HuH-7 (cell line): Measurements from ENCODE around the gene GADD45G.

Source experiments
- DNase-seq: peaks from one replicate; pipeline ENCODE4 v3.0.0; 2011; ENCODE audit warnings: low spot score

The GADD45G gene, protein sequence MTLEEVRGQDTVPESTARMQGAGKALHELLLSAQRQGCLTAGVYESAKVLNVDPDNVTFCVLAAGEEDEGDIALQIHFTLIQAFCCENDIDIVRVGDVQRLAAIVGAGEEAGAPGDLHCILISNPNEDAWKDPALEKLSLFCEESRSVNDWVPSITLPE

GRCh38 chr9:89604729-89605464 is at the start of gene GADD45G:
Gene GADD45G, plus strand, starts transcription at chr9:89605012. Its CDS starts 110 bp downstream, at chr9:89605122.
- DNase-seq, result peak; percentile 49

GRCh38 chr9:89555036-89555415 is 49.8 kb upstream of the GADD45G start:
- no peak for DNase-seq

GRCh38 chr9:89555451-89556375 is 49.1 kb upstream of the GADD45G start:
- DNase-seq, result no peak

- no peak for DNase-seq
Measured at GRCh38 chr9:89558196-89558899, 46.5 kb upstream of the GADD45G start.

- no peak for DNase-seq
Measured at GRCh38 chr9:89558948-89559347, 45.9 kb upstream of the GADD45G start.

GRCh38 chr9:89562186-89562814 is 42.5 kb upstream of the GADD45G start:
- DNase-seq, result no peak

DNA sequence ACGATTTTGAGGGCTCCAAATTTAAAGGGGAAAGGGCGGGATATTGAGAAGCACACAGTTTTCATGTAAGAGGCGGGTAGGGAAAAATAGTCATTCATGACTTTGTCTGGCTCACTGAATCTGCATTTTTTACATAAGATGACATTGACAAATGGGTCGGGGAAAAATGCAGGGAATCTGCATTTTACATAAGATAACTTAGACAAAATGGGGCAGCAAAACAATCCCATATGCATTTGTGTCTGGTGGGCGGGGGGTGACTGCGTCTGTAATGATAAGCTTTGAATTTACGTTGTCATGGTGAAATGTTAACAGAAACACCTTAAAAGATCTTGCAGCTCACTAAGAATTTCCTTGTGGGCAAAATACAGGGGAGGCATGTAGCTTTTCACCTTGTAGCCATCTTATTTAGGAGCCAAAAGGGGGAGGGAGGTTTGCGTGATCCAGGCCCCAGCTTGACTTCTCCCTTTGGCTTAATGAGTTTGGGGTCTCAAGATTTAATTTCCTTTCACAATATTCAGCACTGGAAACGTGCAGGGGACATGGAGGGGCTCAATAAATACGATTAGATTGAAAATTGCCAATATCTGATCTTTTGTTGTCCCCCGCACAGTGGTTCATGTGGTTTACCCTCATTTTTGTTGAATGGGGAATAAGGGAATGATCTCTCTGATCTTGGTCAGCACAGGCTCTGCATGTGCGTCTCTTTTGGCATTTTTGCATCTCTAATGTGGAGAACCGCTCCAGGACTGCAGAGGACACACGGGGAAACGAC is 41.1 kb upstream of the GADD45G start:
- no peak for DNase-seq

DNA sequence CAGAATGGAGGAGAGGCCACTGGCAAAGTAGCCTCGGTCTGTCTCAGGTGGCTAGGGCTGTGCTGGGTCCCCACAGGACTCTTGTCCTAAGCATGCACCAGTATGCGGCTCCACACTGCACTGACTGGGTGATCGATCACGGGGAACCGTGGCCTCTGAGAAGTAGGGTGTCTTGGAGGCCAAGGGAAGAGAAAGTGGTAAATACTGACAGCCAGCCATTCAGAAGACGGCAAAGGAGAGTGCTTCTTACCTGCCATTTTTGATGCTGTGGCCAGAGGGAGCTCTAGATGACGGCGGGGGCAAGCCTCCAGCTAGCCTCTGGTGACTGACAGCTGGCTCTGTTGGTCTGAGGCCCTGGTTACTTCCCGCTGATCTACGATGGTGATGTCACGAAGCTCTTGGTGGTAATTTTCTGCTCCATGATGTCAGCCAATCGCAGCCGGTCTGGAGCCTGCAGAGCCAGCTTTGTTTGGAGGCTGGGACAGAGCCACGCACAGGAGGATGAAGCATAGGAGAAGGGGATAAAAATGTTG is 40.4 kb upstream of the GADD45G start:
- peak; percentile 39 for DNase-seq

- no peak for DNase-seq
Measured at GRCh38 chr9:89567649-89568048, 37.2 kb upstream of the GADD45G start.

DNA sequence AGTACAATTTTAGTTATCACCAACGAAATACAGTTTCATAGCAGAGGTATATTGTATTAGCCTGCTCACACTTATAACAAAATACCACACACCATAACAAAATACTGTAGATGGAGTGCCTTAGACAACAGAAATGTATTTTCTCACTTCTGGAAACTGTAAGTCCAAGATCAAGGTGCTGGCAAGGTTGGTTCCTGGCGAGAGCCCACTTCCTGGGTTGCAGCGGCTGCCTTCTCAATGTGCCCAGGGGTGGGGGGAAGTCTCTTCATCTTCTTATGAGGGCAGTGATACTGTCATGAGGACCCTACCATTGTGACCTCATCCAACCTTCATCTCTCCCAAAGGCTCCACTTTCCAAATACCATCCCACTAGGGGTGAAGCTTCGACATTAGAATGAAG is 30.5 kb upstream of the GADD45G start:
- DNase-seq, result no peak

GRCh38 chr9:89576404-89576839 is 28.4 kb upstream of the GADD45G start:
- DNase-seq, result no peak

- no peak for DNase-seq
Measured at GRCh38 chr9:89577363-89577762, 27.4 kb upstream of the GADD45G start.

GRCh38 chr9:89579741-89580385 is 24.9 kb upstream of the GADD45G start:
- DNase-seq, result no peak

DNA sequence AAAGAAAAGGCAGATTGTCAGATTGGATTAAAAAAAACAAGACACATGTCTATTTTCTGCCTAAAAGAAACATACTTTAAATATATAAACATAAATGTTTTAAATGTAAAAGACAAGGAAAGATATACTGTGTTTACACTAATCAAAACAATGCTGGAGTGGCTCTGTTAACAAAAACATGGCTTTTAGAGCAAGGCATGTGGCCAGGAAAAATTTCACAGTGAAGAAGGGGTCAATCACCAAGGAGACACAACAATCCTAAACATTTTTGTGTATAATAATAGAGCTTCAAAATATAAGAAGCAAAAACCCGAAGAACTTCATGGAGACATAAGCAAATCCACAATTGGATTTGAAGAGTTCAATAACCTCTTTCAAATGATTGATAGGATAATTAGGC is 18.5 kb upstream of the GADD45G start:
- DNase-seq, result no peak

GRCh38 chr9:89588271-89588879 is 16.4 kb upstream of the GADD45G start:
- no peak for DNase-seq

- no peak for DNase-seq
Measured at GRCh38 chr9:89590415-89590814, 14.4 kb upstream of the GADD45G start.

DNA sequence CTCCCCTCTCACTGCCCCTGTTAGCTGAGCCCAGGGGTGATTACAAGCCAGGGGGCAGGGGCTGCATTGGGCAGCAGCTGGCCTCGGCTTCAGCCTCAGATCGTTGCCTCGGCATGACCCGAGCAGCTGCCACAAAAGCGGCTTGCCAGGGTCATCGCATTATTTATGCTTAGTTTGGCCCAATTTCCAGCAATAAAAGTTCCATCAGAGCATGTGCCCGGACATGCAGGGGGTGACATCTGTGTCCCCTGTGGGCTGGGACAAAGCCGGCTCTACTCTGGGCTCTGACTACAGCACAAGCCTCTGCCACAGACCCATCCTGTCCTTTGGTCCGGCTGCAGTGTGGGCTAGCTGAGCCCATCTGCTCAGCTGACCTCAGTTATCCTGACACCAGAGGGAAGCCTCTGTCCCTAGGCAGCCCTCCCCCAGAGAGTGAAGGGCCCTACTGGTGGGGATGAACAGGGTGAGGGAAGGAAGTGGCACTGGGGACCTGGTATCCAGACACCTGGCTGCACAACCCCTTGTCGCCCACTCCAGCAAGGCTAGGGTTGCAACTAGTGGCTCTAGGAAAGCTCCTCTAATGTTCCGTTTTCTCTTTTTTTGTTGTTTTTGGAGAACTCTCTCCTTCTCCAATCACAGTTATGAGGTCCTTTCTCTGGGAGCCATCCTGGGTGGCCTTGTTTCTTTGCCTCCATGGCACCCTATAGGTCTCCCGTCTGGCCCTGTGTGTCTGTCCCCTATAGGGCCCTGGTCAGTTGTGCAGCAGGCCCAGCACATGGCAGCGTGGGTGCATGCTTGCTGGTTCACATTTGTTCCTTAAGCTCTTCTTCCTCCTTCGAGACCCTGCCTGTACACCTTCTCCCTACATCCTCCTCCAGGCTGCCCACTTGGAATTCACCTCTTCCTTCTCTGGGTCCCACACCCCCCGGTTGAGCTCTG is 13.3 kb upstream of the GADD45G start:
- DNase-seq, result no peak

GRCh38 chr9:89592213-89592815 is 12.5 kb upstream of the GADD45G start:
- DNase-seq, result no peak
